Body of pancreas (tissue), 4 donors: ENCODE measurements around the gene IGSF1.
"Not testable (repeated sequence)": the region's sequence is repeated elsewhere in the genome, so short reads cannot be mapped to it uniquely, and the experiment has no call there.

Source experiments
- CTCF ChIP-seq, 7 experiments: fragments of 450-650 bp in 4 of 7; fragments of 200-600 bp in 3 of 7; sonication (generic) in 3 of 7; IDR thresholded peaks; one replicate each; pipeline ENCODE4 v1.5.1; 2016 to 2019; ENCODE audit warnings: antibody characterized with exemption in 7 of 7
- POLR2A ChIP-seq, 3 donors: fragments of 450-650 bp; IDR thresholded peaks; one replicate each; pipeline ENCODE4 v1.6.1; 2016; ENCODE audit warnings: antibody characterized with exemption in 3 of 3, mild to moderate bottlenecking in 2 of 3

GRCh38 chrX:131250984-131251738 lies 37.9 kb downstream of the IGSF1 start:
- TF ChIP-seq CTCF, POLR2A (IDR thresholded peaks at IDR 0.05): not testable (repeated sequence)
